ENCODE results near the gene IPO9. TPM values are rescaled to one million over a fixed set of nuclear protein-coding genes. Genes with fewer than 3 reads are reported as not detected.

The IPO9 gene
- total RNA-seq, 2 experiments from 2014 or later = 69.2 to 69.4 TPM

DNA sequence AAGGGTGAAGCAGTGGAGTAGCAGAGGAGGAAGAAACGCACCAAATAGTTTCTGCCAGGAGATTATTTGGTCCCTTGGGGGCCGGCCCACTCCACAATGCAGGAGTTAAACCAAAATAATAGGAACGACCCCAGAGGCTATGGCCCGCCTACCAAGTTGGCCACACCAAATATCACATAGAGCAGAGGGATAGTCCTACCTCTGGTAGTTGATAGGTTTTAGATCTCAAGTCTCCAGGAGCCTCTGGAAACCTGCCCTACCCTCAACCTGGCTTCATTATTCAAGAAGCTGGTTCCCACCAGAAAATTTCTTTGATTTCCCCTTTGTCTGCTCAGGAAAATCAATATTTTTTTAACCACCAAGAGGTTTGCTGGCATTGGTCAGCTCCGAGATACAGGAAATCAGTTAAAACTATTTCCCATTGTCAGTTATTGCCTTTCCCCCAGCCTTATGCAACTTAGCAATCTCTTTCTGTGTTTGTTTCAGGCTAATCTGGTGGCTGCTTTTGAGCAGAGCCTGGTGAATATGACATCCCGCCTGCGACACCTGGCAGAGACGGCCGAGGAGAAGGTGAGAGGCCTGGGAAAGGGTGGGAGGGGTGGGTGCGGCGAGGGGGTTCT lies 35.5 kb upstream of the IPO9 start:
- Mint-ChIP-seq H3K27ac (no peak overlapping the region), H3K36me3 (no peaks in the 10 kb centered on the region), H3K9me3 (no peaks in the 10 kb centered on the region)

DNA sequence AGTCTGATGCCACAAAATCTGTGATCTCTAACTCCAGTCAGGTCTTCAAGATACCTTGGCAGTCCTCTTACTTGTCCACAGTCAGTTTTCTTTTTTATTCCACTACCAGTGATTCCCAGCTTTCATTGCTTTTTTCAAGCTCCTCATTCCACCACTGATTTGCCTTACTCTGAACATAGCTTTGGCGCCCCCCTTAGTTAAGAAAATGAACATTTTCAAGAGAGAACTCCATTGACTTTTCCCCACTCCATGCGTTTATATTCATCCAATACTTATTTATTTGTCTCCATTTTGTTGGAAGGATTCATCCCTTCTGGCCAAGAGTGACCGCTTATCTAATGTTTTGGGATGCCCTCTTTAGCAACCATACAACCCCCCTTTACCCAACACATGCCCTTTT lies 33.9 kb upstream of the IPO9 start:
- Mint-ChIP-seq H3K4me1 (peaks cover 10% of the 10 kb centered on the region), H3K27me3 (no peaks in the 10 kb centered on the region), H3K9me3 (no peaks in the 10 kb centered on the region), H3K36me3 (no peaks in the 10 kb centered on the region), H3K4me3 (no peak overlapping the region), H3K27ac (no peak overlapping the region)
- no peak for DNase-seq

More for the DNA sequence above, 35.5 kb upstream of the IPO9 start:
- Mint-ChIP-seq H3K4me3 (no peak overlapping the region), H3K27me3 (no peaks in the 10 kb centered on the region), H3K4me1 (peaks cover 10% of the 10 kb centered on the region)
- no peak for DNase-seq

DNA sequence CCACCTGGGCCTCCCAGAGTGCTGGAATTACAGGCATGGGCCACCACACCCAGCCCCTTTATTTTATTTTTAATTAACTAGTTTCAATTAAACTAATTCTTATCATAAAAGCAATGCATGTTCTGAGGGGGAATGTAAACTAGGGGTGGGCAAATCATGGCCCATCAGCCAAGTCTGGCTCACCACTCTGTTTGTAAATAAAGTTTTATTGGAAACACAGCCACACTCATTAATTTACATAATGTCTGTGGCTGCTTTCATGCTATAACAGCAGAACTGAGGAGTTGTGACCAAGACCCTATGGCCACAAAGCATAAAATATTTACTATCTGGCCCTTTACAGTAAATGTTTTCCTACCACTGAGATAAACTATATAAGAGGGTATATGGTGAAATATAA lies 28.7 kb upstream of the IPO9 start:
- H3K4me1 Mint-ChIP-seq = no peaks in the 10 kb centered on the region
- DNase-seq = no peak
- H3K36me3 Mint-ChIP-seq = no peaks in the 10 kb centered on the region
- no peaks in the 10 kb centered on the region for H3K9me3 Mint-ChIP-seq
- H3K27ac Mint-ChIP-seq = no peak overlapping the region
- H3K4me3 Mint-ChIP-seq = no peak overlapping the region
- H3K27me3 Mint-ChIP-seq = no peaks in the 10 kb centered on the region

DNA sequence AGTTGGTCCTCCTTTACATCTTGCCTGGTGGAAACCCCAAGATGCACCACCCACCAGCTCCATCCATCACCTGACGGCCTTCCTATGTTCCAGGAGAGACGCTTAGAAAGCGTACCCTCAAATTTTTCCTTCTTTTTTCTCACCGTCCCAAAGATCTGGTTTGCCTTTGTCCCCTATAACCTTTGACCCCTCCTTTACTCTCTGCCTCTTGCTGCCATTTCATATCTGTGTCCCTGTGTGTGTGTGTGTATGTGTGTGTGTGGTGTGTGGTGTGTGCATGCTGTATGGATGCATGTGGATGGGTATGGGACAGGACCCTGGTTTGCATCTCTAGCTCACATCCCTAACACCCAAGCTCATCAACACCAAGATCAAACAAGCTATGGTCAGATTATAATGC lies 22.2 kb upstream of the IPO9 start:
- Mint-ChIP-seq H3K4me3 (no peak overlapping the region), H3K4me1 (no peaks in the 10 kb centered on the region), H3K27me3 (no peaks in the 10 kb centered on the region), H3K36me3 (no peaks in the 10 kb centered on the region), H3K27ac (no peak overlapping the region), H3K9me3 (no peaks in the 10 kb centered on the region)
- no peak for DNase-seq

DNA sequence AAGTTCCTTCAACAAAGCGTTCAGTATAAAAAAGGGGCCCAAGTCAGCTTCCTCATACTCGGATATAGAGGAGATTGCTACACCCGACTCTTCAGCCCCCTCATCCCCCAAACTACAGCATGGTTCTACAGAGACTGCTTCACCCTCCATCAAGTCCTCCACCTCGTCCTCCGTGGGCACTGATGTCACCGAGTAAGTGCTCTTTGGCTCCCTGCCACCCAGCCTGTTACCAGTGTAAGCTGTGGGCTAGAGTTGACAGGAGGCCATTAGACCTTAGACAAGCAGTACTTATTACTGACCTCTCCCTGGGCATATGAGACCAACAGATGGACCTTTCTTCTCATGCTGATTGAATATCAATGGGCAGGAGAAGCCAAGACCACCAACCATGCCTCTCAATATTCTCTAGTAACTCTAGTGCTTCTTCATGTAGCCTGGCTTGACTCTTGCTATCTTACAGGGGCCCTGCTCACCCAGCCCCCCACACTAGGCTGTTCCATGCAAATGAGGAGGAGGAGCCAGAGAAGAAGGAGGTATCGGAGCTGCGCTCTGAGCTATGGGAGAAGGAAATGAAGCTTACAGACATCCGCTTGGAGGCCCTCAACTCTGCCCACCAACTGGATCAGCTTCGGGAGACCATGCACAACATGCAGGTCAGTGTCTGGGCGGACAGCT lies 20.9 kb upstream of the IPO9 start:
- Mint-ChIP-seq H3K27me3 (no peaks in the 10 kb centered on the region), H3K36me3 (peaks cover 2% of the 10 kb centered on the region), H3K4me1 (no peaks in the 10 kb centered on the region), H3K27ac (no peak overlapping the region), H3K4me3 (no peak overlapping the region), H3K9me3 (no peaks in the 10 kb centered on the region)
- no peak for DNase-seq

DNA sequence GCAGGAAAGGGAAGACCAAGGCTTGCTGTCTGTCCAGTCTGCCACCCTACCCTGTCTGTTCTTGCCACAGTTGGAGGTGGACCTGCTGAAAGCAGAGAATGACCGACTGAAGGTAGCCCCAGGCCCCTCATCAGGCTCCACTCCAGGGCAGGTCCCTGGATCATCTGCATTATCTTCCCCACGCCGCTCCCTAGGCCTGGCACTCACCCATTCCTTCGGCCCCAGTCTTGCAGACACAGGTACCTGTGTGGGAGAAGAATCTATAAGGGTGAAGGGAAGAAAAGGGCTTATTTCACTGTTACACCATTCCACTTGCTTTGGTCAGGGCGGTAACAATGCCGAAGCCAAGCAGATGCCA lies 20.3 kb upstream of the IPO9 start:
- no peak for DNase-seq
- Mint-ChIP-seq H3K27me3 (no peaks in the 10 kb centered on the region), H3K27ac (no peak overlapping the region), H3K36me3 (peaks cover 2% of the 10 kb centered on the region), H3K9me3 (no peaks in the 10 kb centered on the region), H3K4me1 (no peaks in the 10 kb centered on the region), H3K4me3 (no peak overlapping the region)

DNA sequence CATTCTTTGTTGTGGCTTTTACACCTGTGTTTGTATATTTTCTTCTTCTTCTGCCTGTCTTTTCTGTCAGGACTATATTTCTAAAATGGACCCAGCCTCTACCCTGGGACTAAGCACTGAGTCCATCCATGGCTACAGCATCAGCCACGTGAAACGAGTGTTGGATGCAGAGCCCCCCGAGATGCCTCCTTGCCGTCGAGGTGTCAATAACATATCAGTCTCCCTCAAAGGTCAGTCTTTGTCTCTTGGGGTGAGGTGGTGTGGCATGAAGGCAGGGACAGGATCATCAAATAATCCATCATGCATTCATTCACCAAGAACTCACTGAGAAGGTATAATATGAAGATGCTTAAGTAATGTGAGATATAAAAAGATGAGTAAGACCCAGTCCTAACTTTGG lies 19.1 kb upstream of the IPO9 start:
- H3K27ac Mint-ChIP-seq = no peak overlapping the region
- H3K36me3 Mint-ChIP-seq = peaks cover 2% of the 10 kb centered on the region
- no peaks in the 10 kb centered on the region for H3K27me3 Mint-ChIP-seq
- no peaks in the 10 kb centered on the region for H3K4me1 Mint-ChIP-seq
- no peak for DNase-seq
- no peaks in the 10 kb centered on the region for H3K9me3 Mint-ChIP-seq
- H3K4me3 Mint-ChIP-seq = no peak overlapping the region

DNA sequence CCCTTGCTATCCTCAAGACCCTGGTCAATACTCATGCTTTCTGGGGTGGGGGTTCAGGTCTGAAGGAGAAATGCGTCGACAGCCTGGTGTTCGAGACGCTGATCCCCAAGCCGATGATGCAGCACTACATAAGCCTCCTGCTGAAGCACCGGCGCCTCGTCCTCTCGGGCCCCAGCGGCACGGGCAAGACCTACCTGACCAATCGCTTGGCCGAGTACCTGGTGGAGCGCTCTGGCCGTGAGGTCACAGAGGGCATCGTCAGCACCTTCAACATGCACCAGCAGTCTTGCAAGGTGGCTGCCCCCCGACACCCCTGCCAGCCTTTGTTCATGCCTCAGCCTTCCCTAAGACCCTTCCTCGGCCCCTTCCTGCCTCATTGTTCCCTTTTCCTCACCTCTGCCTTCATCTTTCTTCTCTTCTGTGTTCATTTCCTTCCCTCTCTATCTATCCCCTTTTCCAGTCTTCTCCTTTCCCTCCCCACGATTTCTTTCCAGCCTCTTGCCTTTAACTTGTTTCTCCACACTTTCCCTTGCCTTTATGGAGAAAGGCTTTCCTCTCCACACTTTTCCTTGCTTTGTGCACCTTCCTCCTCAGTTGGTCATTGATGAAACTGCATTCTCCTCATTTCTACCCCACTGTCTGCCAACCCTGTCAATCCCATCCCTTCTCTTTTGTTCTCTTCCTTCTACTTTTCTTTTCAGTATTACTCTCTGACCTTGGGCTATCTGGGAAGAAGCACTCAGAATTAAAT lies 18.3 kb upstream of the IPO9 start:
- H3K4me1 Mint-ChIP-seq = no peaks in the 10 kb centered on the region
- no peaks in the 10 kb centered on the region for H3K9me3 Mint-ChIP-seq
- H3K27me3 Mint-ChIP-seq = no peaks in the 10 kb centered on the region
- H3K27ac Mint-ChIP-seq = no peak overlapping the region
- H3K36me3 Mint-ChIP-seq = peaks cover 2% of the 10 kb centered on the region
- no peak for DNase-seq
- no peak overlapping the region for H3K4me3 Mint-ChIP-seq

DNA sequence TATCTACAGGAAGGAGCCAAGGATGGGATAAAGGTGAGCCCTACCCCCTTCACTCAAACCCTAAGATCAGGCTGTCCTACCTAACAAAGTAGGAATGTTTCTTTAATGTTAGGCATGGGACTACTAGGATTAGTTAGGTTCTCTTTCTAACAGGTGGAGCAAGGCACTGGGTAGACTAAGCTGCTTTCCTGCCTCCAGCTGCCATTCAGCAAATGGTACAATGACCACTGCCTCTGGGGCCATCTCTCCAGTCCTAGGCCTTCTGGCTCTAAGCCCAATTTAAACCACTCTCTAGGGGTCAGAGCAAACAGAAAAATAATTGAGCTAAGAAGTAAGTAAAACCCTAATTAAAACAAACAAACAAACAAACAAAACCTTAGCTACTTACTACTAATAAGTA lies 15.7 kb upstream of the IPO9 start:
- Mint-ChIP-seq H3K4me1 (no peaks in the 10 kb centered on the region), H3K36me3 (peaks cover 2% of the 10 kb centered on the region), H3K9me3 (no peaks in the 10 kb centered on the region), H3K27me3 (no peaks in the 10 kb centered on the region), H3K27ac (no peak overlapping the region), H3K4me3 (no peak overlapping the region)
- DNase-seq = no peak

DNA sequence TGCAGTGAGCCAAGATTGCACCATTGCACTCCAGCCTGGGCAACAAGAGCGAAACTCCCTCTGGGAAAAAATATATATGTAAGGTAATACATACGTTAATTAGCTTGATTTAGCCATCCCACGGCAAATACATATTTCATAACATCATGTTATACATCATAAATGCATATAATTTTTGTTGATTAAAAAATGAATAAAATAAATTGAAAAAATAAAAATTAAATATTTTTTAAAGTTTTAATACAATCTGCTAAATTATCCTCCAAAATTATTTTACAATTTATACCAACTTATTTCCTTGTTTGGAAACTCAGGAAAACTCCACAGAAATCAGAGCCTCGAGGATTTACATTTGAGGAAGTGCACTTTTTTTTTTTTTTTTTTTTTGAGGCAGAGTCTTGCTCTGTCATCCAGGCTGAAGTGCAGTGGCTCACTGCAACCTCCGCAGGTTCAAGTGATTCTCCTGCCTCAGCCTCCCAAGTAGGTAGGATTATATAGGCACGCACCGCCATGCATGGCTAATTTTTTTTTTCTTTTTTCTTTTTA lies 12.6 kb upstream of the IPO9 start:
- no peak overlapping the region for H3K4me3 Mint-ChIP-seq
- peaks cover 2% of the 10 kb centered on the region for H3K36me3 Mint-ChIP-seq
- no peaks in the 10 kb centered on the region for H3K4me1 Mint-ChIP-seq
- no peak for DNase-seq
- no peaks in the 10 kb centered on the region for H3K27me3 Mint-ChIP-seq
- H3K9me3 Mint-ChIP-seq = no peaks in the 10 kb centered on the region
- H3K27ac Mint-ChIP-seq = no peak overlapping the region

DNA sequence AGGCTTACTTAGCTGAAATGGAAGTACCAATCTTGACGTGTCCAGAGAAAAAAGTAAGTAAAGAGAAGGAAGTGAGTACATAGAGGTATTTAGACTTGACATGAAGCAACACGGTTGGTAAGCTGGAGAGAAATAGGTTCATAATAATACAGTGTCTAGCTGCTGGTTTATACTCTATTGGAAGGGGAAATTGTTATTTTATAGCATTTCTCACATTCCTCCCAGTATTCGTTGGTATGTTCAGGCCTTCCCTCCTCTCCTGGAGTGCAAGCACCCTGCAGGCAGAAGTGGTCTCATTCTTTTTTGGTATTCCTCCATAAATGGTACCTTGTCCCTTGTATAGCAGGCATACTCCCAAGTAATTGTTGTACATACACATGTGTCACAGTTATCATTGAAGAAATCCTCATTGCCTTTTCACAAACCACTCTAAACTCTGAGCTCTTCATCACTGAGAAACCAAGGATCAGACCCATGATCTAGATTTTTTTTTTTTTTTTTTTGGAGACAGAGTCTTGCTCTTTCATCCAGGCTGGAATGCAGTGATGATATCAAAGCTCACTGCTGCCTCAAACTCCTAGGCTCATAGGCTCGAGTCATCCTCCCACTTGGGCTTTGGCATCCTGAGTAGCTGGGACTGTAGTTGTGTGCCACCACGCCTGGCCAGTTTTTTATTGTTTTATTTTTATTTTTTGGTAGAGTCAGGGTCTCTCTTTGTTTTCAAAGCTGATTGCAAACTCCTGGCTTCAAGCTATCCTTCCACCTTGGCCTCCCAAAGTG lies 9.8 kb upstream of the IPO9 start:
- no peaks in the 10 kb centered on the region for H3K36me3 Mint-ChIP-seq
- no peak overlapping the region for H3K4me3 Mint-ChIP-seq
- no peaks in the 10 kb centered on the region for H3K9me3 Mint-ChIP-seq
- no peak overlapping the region for H3K27ac Mint-ChIP-seq
- DNase-seq = no peak
- no peaks in the 10 kb centered on the region for H3K27me3 Mint-ChIP-seq
- no peaks in the 10 kb centered on the region for H3K4me1 Mint-ChIP-seq

DNA sequence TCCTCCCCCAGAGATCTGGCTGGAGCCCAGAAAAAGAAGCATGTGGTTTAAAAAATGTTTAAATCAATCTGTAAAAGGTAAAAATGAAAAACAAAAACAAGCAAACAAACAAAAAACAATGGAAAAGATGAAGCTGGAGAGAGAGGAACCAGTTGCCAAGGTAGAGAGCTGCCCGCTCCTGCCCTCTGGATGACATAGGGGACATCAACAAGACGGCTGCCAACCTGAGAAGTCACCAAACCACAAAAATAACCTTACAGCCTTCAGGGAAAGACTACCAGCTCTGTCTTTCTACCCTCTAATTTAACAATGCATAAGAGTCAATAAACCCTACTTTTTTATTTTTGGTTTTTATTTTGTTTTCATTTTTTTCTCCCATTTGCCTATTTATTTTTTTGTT lies 8.5 kb upstream of the IPO9 start:
- H3K4me1 Mint-ChIP-seq = no peaks in the 10 kb centered on the region
- no peak for DNase-seq
- no peaks in the 10 kb centered on the region for H3K9me3 Mint-ChIP-seq
- no peak overlapping the region for H3K4me3 Mint-ChIP-seq
- H3K36me3 Mint-ChIP-seq = no peaks in the 10 kb centered on the region
- H3K27me3 Mint-ChIP-seq = no peaks in the 10 kb centered on the region
- no peak overlapping the region for H3K27ac Mint-ChIP-seq

DNA sequence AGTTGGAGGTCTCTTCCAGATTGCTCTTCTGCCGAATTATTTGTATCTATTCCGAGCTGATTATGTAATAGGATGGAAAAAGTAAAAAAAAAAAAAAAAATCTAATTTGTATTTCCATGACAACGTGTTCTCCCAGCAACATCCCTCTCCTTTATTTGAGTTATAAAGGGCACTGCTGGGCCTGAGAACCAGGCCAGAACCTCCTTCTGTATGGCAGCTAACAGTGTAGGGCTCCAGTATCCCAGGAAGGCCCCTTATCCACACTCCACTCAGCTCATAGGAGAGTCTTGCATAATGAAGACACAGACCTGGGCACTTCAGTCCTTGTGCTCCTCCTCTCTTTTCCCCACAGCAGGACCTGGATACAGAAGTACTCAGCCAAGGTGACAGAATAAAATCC lies 3.7 kb upstream of the IPO9 start:
- Mint-ChIP-seq H3K36me3 (peaks cover 11% of the 10 kb centered on the region), H3K27ac (no peak overlapping the region), H3K4me1 (peaks cover 9% of the 10 kb centered on the region), H3K9me3 (no peaks in the 10 kb centered on the region), H3K27me3 (no peaks in the 10 kb centered on the region), H3K4me3 (no peak overlapping the region)
- no peak for DNase-seq

DNA sequence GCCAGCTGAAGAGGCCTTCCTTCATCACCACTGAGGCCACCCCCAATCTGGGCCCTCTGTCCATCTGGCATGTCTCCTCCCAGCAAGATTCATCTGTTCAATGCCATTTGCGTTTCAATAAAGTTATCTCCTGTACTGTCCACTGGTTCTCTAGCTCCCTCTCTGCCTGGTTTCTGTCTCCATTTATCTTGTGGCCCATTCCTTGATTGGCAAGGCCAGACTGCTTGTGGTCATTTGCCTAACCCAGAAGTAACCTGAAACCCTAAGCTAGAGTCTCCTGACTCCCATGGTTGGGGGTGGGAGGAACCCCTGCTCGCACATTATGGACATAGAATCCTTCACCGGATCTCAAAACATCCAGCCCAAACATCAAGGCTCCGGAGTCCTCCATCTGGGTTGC lies 2.1 kb upstream of the IPO9 start:
- H3K4me1 Mint-ChIP-seq = peaks cover 25% of the 10 kb centered on the region
- DNase-seq = no peak
- H3K9me3 Mint-ChIP-seq = no peaks in the 10 kb centered on the region
- H3K4me3 Mint-ChIP-seq = no peak overlapping the region
- no peak overlapping the region for H3K27ac Mint-ChIP-seq
- peaks cover 26% of the 10 kb centered on the region for H3K36me3 Mint-ChIP-seq
- no peaks in the 10 kb centered on the region for H3K27me3 Mint-ChIP-seq

Data from activated naive CD8-positive, alpha-beta T cell treated with anti-CD3 and anti-CD28 coated beads for 36 hours (primary cell).